G401.6 (cell line): ENCODE data around the gene NKD1.

Experiments
- FAIRE-seq: peaks from 2 replicates; lab custom pipeline; 2012; peaks lifted over from hg19 to GRCh38; lab: Jason Lieb, UNC

Gene NKD1

GRCh38 chr16:50651835-50652438 lies 103.7 kb downstream of the NKD1 start:
- FAIRE-seq: no peak

- FAIRE-seq: no peak
These were observed 104.7 kb downstream of the NKD1 start for GRCh38 chr16:50652836-50653425.

GRCh38 chr16:50653633-50654519 lies 105.7 kb downstream of the NKD1 start:
- FAIRE-seq: no peak

GRCh38 chr16:50655558-50656055 lies 107.4 kb downstream of the NKD1 start:
- no peak for FAIRE-seq

GRCh38 chr16:50657241-50657640 lies 109.0 kb downstream of the NKD1 start:
- FAIRE-seq: no peak

- no peak for FAIRE-seq
These were observed 111.6 kb downstream of the NKD1 start for GRCh38 chr16:50659806-50660205.

- no peak for FAIRE-seq
These were observed 114.2 kb downstream of the NKD1 start for GRCh38 chr16:50662306-50662940.

GRCh38 chr16:50664270-50664669 lies 116.1 kb downstream of the NKD1 start:
- no peak for FAIRE-seq

GRCh38 chr16:50665128-50665878 lies 117.1 kb downstream of the NKD1 start:
- peak; percentile 88 for FAIRE-seq

- no peak for FAIRE-seq
These were observed 118.7 kb downstream of the NKD1 start for GRCh38 chr16:50666658-50667496.

- no peak for FAIRE-seq
These were observed 119.5 kb downstream of the NKD1 start for GRCh38 chr16:50667497-50668367.

- FAIRE-seq: no peak
These were observed 120.3 kb downstream of the NKD1 start for GRCh38 chr16:50668368-50669008.

GRCh38 chr16:50669741-50670140 lies 121.5 kb downstream of the NKD1 start:
- no peak for FAIRE-seq

GRCh38 chr16:50670476-50670875 lies 122.3 kb downstream of the NKD1 start:
- no peak for FAIRE-seq

GRCh38 chr16:50671644-50672260 lies 123.6 kb downstream of the NKD1 start:
- FAIRE-seq: no peak

- no peak for FAIRE-seq
These were observed 125.5 kb downstream of the NKD1 start for GRCh38 chr16:50673496-50674275.

- FAIRE-seq: no peak
These were observed 126.6 kb downstream of the NKD1 start for GRCh38 chr16:50674831-50675230.
